Stomach (tissue), 4 donors: Measurements from ENCODE around the gene UTP4.

ENCODE experiments used
- POLR2A ChIP-seq, 4 donors: fragments of 450-650 bp; IDR thresholded peaks; one replicate each; pipeline ENCODE4 v1.6.1; 2016; ENCODE audit warnings: antibody characterized with exemption in 4 of 4, control low read depth in 2 of 4, mild to moderate bottlenecking in 1 of 4, moderate library complexity in 1 of 4
- POLR2AphosphoS5 ChIP-seq, 3 donors: sonication (generic); formaldehyde crosslinking; IDR thresholded peaks; one replicate each; pipeline ENCODE4 v1.6.1; 2016; ENCODE audit warnings: antibody characterized with exemption in 3 of 3
- TF ChIP-seq, protein P1 (sequence below), 7 experiments: fragments of 450-650 bp in 4 of 7; fragments of 200-600 bp in 3 of 7; sonication (generic) in 3 of 7; IDR thresholded peaks; one replicate each; pipeline ENCODE4 v1.5.1; 2016 to 2019; ENCODE audit warnings: antibody characterized with exemption in 7 of 7, control low read depth in 2 of 7, mild to moderate bottlenecking in 1 of 7

DNA sequence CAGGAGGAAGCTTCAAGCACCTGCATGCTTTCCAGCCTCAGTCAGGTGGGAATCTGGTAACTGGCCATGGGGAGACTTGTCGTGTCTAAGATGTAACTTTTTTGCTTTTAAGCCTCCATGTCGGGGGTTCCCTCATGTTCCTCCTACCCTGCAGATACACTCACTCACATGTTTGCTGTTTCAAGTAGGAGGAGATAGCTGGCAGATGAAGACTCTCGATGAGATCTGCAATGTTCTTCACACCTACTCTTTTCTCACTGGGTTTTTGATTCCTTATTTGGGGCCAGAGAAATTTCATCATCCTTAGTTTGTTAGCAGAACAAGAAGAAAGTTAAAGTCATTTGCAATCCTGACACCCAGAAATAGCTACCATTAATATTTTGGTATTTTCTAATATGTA lies 24.7 kb downstream of the UTP4 start:
- TF ChIP-seq POLR2AphosphoS5 (IDR thresholded peaks at IDR 0.05) (no peak), POLR2A (IDR thresholded peaks at IDR 0.05) (no peak)
- TF ChIP-seq, protein P1, sequence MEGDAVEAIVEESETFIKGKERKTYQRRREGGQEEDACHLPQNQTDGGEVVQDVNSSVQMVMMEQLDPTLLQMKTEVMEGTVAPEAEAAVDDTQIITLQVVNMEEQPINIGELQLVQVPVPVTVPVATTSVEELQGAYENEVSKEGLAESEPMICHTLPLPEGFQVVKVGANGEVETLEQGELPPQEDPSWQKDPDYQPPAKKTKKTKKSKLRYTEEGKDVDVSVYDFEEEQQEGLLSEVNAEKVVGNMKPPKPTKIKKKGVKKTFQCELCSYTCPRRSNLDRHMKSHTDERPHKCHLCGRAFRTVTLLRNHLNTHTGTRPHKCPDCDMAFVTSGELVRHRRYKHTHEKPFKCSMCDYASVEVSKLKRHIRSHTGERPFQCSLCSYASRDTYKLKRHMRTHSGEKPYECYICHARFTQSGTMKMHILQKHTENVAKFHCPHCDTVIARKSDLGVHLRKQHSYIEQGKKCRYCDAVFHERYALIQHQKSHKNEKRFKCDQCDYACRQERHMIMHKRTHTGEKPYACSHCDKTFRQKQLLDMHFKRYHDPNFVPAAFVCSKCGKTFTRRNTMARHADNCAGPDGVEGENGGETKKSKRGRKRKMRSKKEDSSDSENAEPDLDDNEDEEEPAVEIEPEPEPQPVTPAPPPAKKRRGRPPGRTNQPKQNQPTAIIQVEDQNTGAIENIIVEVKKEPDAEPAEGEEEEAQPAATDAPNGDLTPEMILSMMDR (IDR thresholded peaks at IDR 0.05): no peak
